Coronary artery (tissue), 2 donors: ENCODE measurements around the gene AOX1.

Source experiments
- DNase-seq: peaks from one replicate; pipeline ENCODE4 v3.0.0-alpha.2; 2017; ENCODE audit warnings: low spot score
- H3K27ac ChIP-seq, 2 donors: fragments of 200-600 bp; sonication (generic); one replicate each; pipeline ENCODE4 v1.5.1; 2016 to 2019
- H3K4me3 ChIP-seq: fragments of 200-600 bp; sonication (generic); 2 replicates; pipeline ENCODE4 v1.5.1; 2016; ENCODE audit warnings: mild to moderate bottlenecking, moderate library complexity
- TF ChIP-seq, protein P1 (sequence below): fragments of 200-600 bp; sonication (generic); IDR thresholded peaks from one replicate; pipeline ENCODE4 v1.5.1; 2019; ENCODE audit warnings: antibody characterized with exemption

The AOX1 gene

DNA sequence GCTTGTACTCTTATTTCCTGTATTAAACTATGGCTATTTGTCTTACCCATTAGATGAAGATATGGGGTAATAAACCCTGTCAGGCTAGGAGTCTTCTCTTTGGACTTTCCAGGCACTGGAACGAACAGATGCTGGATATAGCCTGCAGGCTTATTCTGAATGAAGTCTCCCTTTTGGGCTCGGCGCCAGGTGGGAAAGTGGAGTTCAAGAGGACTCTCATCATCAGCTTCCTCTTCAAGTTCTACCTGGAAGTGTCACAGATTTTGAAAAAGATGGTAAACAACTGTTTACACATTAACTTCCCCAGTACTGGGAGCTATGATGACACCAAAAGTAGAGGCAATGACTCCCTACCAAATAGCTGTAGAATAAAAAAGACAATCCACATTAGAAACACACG, 27.9 kb downstream of the AOX1 start:
- no peak for DNase-seq
- TF ChIP-seq, protein P1, sequence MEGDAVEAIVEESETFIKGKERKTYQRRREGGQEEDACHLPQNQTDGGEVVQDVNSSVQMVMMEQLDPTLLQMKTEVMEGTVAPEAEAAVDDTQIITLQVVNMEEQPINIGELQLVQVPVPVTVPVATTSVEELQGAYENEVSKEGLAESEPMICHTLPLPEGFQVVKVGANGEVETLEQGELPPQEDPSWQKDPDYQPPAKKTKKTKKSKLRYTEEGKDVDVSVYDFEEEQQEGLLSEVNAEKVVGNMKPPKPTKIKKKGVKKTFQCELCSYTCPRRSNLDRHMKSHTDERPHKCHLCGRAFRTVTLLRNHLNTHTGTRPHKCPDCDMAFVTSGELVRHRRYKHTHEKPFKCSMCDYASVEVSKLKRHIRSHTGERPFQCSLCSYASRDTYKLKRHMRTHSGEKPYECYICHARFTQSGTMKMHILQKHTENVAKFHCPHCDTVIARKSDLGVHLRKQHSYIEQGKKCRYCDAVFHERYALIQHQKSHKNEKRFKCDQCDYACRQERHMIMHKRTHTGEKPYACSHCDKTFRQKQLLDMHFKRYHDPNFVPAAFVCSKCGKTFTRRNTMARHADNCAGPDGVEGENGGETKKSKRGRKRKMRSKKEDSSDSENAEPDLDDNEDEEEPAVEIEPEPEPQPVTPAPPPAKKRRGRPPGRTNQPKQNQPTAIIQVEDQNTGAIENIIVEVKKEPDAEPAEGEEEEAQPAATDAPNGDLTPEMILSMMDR, result no peak
- no peak overlapping the region for H3K27ac ChIP-seq
- H3K4me3 ChIP-seq, result no peak overlapping the region

DNA sequence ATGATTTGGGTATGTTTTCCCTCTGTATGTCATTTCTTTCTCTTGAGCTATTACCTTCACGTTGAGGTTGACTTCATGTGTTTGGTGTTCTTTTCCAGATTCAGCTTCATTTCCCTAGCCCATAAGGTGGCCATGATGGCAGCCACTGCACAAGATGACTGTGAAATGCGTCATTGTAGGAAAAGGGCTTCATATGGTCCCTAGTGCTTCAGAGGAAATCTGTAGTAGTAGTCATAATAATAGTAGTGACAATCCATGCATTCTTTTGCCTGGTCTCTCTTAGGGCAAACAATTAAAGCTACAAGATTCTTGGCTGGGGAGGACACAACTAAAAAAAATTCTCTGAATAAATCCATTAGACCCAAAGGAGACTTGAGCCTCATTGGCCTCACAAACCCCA, 28.4 kb downstream of the AOX1 start:
- DNase-seq, result no peak
- TF ChIP-seq, protein P1, result no peak
- Histone ChIP-seq H3K27ac (no peak overlapping the region), H3K4me3 (no peak overlapping the region)

DNA sequence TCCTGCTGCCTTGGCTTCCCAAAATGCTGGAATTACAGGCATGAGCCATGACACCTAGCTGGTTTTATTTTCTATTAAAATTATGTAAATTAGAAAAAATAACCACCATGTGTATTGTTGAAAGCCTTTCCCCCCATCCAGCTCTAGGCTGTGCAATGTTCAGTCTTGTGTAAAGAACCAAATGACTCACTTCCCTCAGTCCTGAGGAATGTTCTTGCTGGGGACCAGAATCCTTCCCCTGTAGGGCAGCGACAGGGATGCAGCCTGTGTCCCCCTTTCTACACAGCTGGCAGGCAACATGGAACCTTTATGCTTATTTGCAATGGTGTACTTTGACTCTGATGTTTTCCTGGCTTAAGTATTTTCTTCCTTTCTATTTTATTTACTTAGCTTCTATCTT, 29.4 kb downstream of the AOX1 start:
- no peak overlapping the region for H3K4me3 ChIP-seq
- DNase-seq, result no peak
- TF ChIP-seq, protein P1, result no peak
- no peak overlapping the region for H3K27ac ChIP-seq

DNA sequence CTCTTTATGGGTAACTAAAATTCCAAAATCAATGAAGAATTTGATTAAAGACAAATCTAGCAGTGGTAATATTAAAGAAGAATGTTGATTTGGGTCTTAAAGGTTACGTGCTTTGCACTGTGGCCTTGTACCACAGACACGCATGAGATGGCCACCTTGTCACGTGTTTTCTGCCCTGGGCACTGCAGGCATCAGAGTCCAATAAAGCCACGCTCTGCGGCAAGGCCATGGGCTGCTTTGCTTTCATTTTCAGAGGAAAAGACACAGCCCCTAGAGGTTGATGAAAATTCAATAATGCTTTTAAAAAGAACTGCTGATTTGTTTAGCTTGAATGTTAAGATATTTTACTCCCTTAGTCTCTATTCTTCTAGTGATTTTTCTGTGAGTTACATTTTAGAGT, 30.4 kb downstream of the AOX1 start:
- no peak for DNase-seq
- Histone ChIP-seq H3K27ac (no peak overlapping the region), H3K4me3 (no peak overlapping the region)
- TF ChIP-seq, protein P1, result no peak

DNA sequence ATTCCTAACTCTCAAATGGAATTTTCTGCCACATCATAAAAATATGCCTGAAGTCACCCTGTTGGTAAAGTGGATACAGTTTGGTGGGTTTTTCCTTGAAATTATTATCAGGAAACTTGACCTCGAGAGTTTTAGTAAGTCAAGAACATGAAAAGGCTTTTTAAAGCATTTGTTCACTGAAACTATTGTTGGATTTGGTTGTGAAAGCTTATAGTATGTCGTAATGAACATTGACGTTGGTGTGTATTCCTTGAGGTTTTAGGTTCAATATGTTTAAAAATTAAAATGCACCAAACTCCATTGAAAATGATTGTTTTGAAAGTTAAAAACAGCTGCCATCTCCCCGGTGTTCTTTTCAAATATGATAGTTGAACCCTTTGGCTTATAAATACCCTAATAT, 30.8 kb downstream of the AOX1 start:
- TF ChIP-seq, protein P1, result no peak

DNA sequence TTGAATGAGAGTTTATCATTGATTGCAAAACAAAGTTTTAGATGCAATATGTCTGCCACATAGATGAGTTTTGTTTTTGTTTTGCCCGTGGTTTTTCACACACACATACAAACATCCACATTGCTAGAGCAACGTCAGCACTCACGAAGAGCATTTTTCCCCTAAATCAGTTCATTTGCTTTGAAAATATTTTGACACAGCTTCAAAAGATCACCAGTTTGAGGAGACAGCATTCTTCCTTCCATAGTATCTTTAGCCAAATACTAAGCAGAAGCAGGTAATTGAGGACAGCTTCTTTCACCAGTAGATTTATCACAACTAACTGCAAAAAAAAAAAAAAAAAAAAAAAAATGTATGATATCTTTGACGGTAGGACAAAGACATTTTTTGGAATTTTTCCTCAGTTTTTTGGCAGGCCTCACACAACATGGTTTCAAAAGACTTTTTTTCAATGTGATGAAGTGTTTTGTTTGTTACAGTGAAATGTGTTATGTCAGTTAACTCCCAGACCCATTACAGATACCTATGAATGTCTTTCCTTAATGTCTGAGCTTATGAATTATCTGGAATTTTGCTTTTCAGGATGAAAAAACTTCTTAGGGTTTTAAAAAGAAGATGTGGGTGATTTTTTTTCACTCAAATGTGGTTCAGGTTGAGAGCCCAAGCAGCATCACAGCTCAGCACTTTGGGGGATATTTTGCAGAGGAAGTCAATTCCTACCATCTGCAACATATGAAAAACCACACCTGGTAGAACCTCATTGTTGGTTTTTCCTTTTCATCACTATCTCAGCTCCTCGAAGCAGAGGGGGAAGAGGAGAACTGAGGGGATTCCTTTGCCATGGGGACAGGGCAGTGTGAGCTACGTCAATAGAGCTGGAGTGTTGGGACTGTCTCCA, 31.6 kb downstream of the AOX1 start:
- peak overlapping the region in 1 of 2 donors; percentile 42 for H3K27ac ChIP-seq

More for the DNA sequence above, 30.8 kb downstream of the AOX1 start:
- no peak overlapping the region for H3K27ac ChIP-seq
- no peak overlapping the region for H3K4me3 ChIP-seq
- DNase-seq, result no peak

More for the DNA sequence above, 31.6 kb downstream of the AOX1 start:
- TF ChIP-seq, protein P1, result no peak
- H3K4me3 ChIP-seq, result no peak overlapping the region
- DNase-seq, result no peak
